ENCODE results near the gene PTPN7. TPM values are rescaled to one million over a fixed set of nuclear protein-coding genes. Genes with fewer than 3 reads are reported as not detected.

The PTPN7 gene
- total RNA-seq, 1 donor from 2014 or later: not detected

DNA sequence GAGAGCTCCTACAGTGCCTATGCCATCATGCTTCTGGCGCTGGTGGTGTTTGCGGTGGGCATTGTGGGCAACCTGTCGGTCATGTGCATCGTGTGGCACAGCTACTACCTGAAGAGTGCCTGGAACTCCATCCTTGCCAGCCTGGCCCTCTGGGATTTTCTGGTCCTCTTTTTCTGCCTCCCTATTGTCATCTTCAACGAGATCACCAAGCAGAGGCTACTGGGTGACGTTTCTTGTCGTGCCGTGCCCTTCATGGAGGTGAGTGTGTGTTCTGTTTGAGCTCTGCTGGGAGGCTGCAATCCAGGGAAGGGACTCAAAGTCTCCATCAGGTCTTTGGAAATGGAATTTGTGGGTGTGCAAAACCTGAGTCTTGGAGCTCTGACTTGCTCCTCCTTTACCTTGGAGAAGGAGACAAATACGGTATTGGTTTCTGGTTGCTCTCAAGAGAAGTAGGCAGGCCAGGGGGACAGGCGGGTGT lies 37.0 kb downstream of the PTPN7 start:
- H3K27me3 Mint-ChIP-seq: peaks cover 20% of the 10 kb centered on the region
- no peaks in the 10 kb centered on the region for H3K9me3 Mint-ChIP-seq (ENCODE audit: low read depth)
- H3K4me3 Mint-ChIP-seq (ENCODE audit: low read depth): no peak overlapping the region
- DNase-seq (ENCODE audit: low spot score, unreplicated experiment): no peak
- no peaks in the 10 kb centered on the region for H3K4me1 Mint-ChIP-seq (ENCODE audit: low read depth)
- H3K27ac Mint-ChIP-seq: no peak overlapping the region
- no peaks in the 10 kb centered on the region for H3K36me3 Mint-ChIP-seq (ENCODE audit: insufficient read depth)
- no peak for TF ChIP-seq CTCF (IDR thresholded peaks at IDR 0.05; ENCODE audit: unreplicated experiment)

DNA sequence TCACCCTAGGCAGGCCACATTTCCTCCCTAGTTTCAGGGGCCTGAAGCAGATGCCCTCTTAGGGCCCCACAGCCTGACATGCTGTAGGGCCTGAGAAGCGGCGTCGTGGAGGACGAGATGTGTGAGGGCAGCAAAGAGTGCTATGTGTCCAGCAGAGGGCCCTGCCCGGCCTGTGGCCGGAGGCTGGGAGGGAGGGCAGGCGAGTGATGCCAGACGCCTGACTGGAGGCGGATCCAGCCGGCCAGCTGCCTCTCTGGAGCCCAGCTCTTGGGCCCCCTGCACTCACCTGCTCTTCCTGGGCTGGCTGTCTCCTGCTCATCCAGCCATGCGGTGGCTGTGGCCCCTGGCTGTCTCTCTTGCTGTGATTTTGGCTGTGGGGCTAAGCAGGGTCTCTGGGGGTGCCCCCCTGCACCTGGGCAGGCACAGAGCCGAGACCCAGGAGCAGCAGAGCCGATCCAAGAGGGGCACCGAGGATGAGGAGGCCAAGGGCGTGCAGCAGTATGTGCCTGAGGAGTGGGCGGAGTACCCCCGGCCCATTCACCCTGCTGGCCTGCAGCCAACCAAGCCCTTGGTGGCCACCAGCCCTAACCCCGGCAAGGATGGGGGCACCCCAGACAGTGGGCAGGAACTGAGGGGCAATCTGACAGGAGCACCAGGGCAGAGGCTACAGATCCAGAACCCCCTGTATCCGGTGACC lies 37.6 kb downstream of the PTPN7 start, which contains the start of gene GPR37L1:
TSS of gene GPR37L1 (plus strand) at position 279 of the 697 bp plus-strand sequence. CDS start at position 326, 47 bp downstream.
- Mint-ChIP-seq H3K27ac (no peak within 1 kb of the TSS), H3K27me3 (peaks cover 20% of the 10 kb centered on the region), H3K9me3 (ENCODE audit: low read depth) (no peaks in the 10 kb centered on the region)

GRCh38 chr1:202121006-202121405 lies 39.4 kb downstream of the PTPN7 start:
- Mint-ChIP-seq H3K36me3 (ENCODE audit: insufficient read depth) (no peaks in the 10 kb centered on the region), H3K9me3 (ENCODE audit: low read depth) (no peaks in the 10 kb centered on the region), H3K4me3 (ENCODE audit: low read depth) (no peak overlapping the region), H3K4me1 (ENCODE audit: low read depth) (no peaks in the 10 kb centered on the region), H3K27ac (peak overlapping the region; percentile 27), H3K27me3 (peaks cover 20% of the 10 kb centered on the region)
- TF ChIP-seq CTCF (IDR thresholded peaks at IDR 0.05; ENCODE audit: unreplicated experiment): no peak
- DNase-seq (ENCODE audit: low spot score, unreplicated experiment): no peak

More for the DNA sequence above, 37.6 kb downstream of the PTPN7 start, which contains the start of gene GPR37L1:
- Mint-ChIP-seq H3K36me3 (ENCODE audit: insufficient read depth) (no peaks in the 10 kb centered on the region), H3K4me3 (ENCODE audit: low read depth) (no peak within 1 kb of the TSS), H3K4me1 (ENCODE audit: low read depth) (no peaks in the 10 kb centered on the region)
- TF ChIP-seq CTCF (IDR thresholded peaks at IDR 0.05; ENCODE audit: unreplicated experiment): peak; percentile 64
- DNase-seq (ENCODE audit: low spot score, unreplicated experiment): peak; percentile 38

GRCh38 chr1:202117898-202118371 lies 42.5 kb downstream of the PTPN7 start:
- Mint-ChIP-seq H3K4me1 (ENCODE audit: low read depth) (peaks cover 14% of the 10 kb centered on the region), H3K27me3 (peaks cover 9% of the 10 kb centered on the region), H3K4me3 (ENCODE audit: low read depth) (no peak overlapping the region), H3K36me3 (ENCODE audit: insufficient read depth) (no peaks in the 10 kb centered on the region), H3K9me3 (ENCODE audit: low read depth) (no peaks in the 10 kb centered on the region), H3K27ac (no peak overlapping the region)
- DNase-seq (ENCODE audit: low spot score, unreplicated experiment): no peak
- TF ChIP-seq CTCF (IDR thresholded peaks at IDR 0.05; ENCODE audit: unreplicated experiment): no peak

GRCh38 chr1:202116287-202116686 lies 44.1 kb downstream of the PTPN7 start:
- peaks cover 15% of the 10 kb centered on the region for H3K4me1 Mint-ChIP-seq (ENCODE audit: low read depth)
- peaks cover 2% of the 10 kb centered on the region for H3K27me3 Mint-ChIP-seq
- no peak for TF ChIP-seq CTCF (IDR thresholded peaks at IDR 0.05; ENCODE audit: unreplicated experiment)
- H3K9me3 Mint-ChIP-seq (ENCODE audit: low read depth): no peaks in the 10 kb centered on the region
- DNase-seq (ENCODE audit: low spot score, unreplicated experiment): no peak
- H3K4me3 Mint-ChIP-seq (ENCODE audit: low read depth): no peak overlapping the region
- no peaks in the 10 kb centered on the region for H3K36me3 Mint-ChIP-seq (ENCODE audit: insufficient read depth)
- no peak overlapping the region for H3K27ac Mint-ChIP-seq

All from progenitor cell of endocrine pancreas (in vitro differentiated cells).